NK-92 treated with Interleukin-12 subunit alpha and Interleukin-12 subunit beta, amount 100 ng/mL, for 24 hours (cell line): ENCODE results near the gene PGM5.

Experiments used
- DNase-seq: peaks from one replicate; lab custom pipeline; 2025; lab: John Stamatoyannopoulos, UW

Gene PGM5

GRCh38 chr9:68437785-68438184 is 81.4 kb downstream of the PGM5 start:
- DNase-seq = no peak

- DNase-seq = no peak
Observed at GRCh38 chr9:68443624-68444023, 87.2 kb downstream of the PGM5 start.

GRCh38 chr9:68446836-68447235 is 90.4 kb downstream of the PGM5 start:
- no peak for DNase-seq

GRCh38 chr9:68447611-68448010 is 91.2 kb downstream of the PGM5 start:
- DNase-seq = no peak

- no peak for DNase-seq
Observed at GRCh38 chr9:68454579-68455334, 98.3 kb downstream of the PGM5 start.

GRCh38 chr9:68455451-68455850 is 99.0 kb downstream of the PGM5 start:
- no peak for DNase-seq

- DNase-seq = no peak
Observed at GRCh38 chr9:68457803-68458202, 101.4 kb downstream of the PGM5 start.

GRCh38 chr9:68458918-68459317 is 102.5 kb downstream of the PGM5 start:
- DNase-seq = no peak

GRCh38 chr9:68462105-68462775 is 105.8 kb downstream of the PGM5 start:
- no peak for DNase-seq

- DNase-seq = no peak
Observed at GRCh38 chr9:68470067-68470466, 113.7 kb downstream of the PGM5 start.

GRCh38 chr9:68470634-68471033 is 114.2 kb downstream of the PGM5 start:
- DNase-seq = no peak

GRCh38 chr9:68472119-68472518 is 115.7 kb downstream of the PGM5 start:
- DNase-seq = no peak

GRCh38 chr9:68473790-68474189 is 117.4 kb downstream of the PGM5 start:
- no peak for DNase-seq

- no peak for DNase-seq
Observed at GRCh38 chr9:68476422-68476821, 120.0 kb downstream of the PGM5 start.

- no peak for DNase-seq
Observed at GRCh38 chr9:68476847-68477246, 120.4 kb downstream of the PGM5 start.

GRCh38 chr9:68480807-68481206 is 124.4 kb downstream of the PGM5 start:
- no peak for DNase-seq

- DNase-seq = no peak
Observed at GRCh38 chr9:68482548-68482947, 126.1 kb downstream of the PGM5 start.

GRCh38 chr9:68488126-68488525 is 131.7 kb downstream of the PGM5 start:
- DNase-seq = no peak

GRCh38 chr9:68489646-68490045 is 133.2 kb downstream of the PGM5 start:
- DNase-seq = no peak

- DNase-seq = no peak
Observed at GRCh38 chr9:68492806-68493205, 136.4 kb downstream of the PGM5 start.

GRCh38 chr9:68493541-68493940 is 137.1 kb downstream of the PGM5 start:
- no peak for DNase-seq

GRCh38 chr9:68493958-68494577 is 137.7 kb downstream of the PGM5 start:
- DNase-seq = no peak

- no peak for DNase-seq
Observed at GRCh38 chr9:68495247-68495646, 138.8 kb downstream of the PGM5 start.
